ENCODE measurements around the gene CAPRIN2. TPM values are rescaled to one million over a fixed set of nuclear protein-coding genes. Genes with fewer than 3 reads are reported as not detected.

The CAPRIN2 gene
- total RNA-seq, 4 donors from 2014 or later: 22.5 to 40.3 (median 31.7) TPM

- no peak for TF ChIP-seq CTCF (IDR thresholded peaks at IDR 0.05; ENCODE audit: low read depth)
These were observed 60.1 kb downstream of the CAPRIN2 start for GRCh38 chr12:30694412-30695198.

GRCh38 chr12:30692470-30692869 lies 62.3 kb downstream of the CAPRIN2 start:
- TF ChIP-seq CTCF (IDR thresholded peaks at IDR 0.05; ENCODE audit: low read depth): no peak

GRCh38 chr12:30691122-30691879 lies 63.5 kb downstream of the CAPRIN2 start:
- no peak for TF ChIP-seq CTCF (IDR thresholded peaks at IDR 0.05; ENCODE audit: low read depth)

GRCh38 chr12:30687265-30687986 lies 67.3 kb downstream of the CAPRIN2 start:
- TF ChIP-seq CTCF (IDR thresholded peaks at IDR 0.05; ENCODE audit: low read depth): no peak

GRCh38 chr12:30679241-30679640 lies 75.5 kb downstream of the CAPRIN2 start:
- TF ChIP-seq CTCF (IDR thresholded peaks at IDR 0.05; ENCODE audit: low read depth): no peak

- no peak for TF ChIP-seq CTCF (IDR thresholded peaks at IDR 0.05; ENCODE audit: low read depth)
These were observed 76.5 kb downstream of the CAPRIN2 start for GRCh38 chr12:30678221-30678620.

- TF ChIP-seq CTCF (IDR thresholded peaks at IDR 0.05; ENCODE audit: low read depth): no peak
These were observed 93.5 kb downstream of the CAPRIN2 start for GRCh38 chr12:30661210-30661609.

Data from subcutaneous adipose tissue (tissue), 4 donors.